Measurements from ENCODE around the gene GRM7.

DNA sequence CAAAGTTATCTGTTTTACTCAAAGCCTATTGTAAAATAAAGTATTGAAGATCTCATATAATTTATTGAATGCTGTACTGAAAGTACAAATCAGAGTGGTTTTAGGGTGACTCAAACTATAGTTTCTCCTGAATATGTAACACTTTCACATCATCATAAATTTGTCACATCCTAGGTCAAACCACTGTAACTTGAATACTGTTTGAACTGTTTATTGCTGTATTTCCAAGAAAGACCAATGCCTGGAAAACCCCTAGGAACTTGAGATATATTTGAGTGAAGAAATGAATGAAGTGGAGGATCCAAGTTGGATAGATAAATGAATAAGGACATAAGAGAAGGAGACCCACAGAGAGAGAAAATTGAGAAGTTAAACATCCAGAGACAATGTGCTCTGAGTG, 348.2 kb downstream of the GRM7 start:
- TF ChIP-seq CTCF (IDR thresholded peaks at IDR 0.05) (no peak), EZH2 (IDR thresholded peaks at IDR 0.05; ENCODE audit: borderline replicate concordance, insufficient read depth, low read depth, low read length, poor library complexity, severe bottlenecking) (no peak)
